GM19239 (cell line): Measurements from ENCODE around the gene KLC4.

Source experiments
- DNase-seq: peaks from one replicate; pipeline ENCODE4 v3.0.0; 2011; ENCODE audit warnings: low spot score; ENCODE audit not compliant: insufficient read length
- FAIRE-seq: peaks from 2 replicates; lab custom pipeline; 2011; peaks lifted over from hg19 to GRCh38; lab: Jason Lieb, UNC

KLC4 gene

GRCh38 chr6:43120944-43121913 is 61.8 kb downstream of the KLC4 start:
- no peak for FAIRE-seq
- no peak for DNase-seq

GRCh38 chr6:43122146-43122545 is 62.7 kb downstream of the KLC4 start:
- FAIRE-seq (no peak), DNase-seq (no peak)

GRCh38 chr6:43123461-43124314 is 64.3 kb downstream of the KLC4 start:
- FAIRE-seq = no peak
- DNase-seq = no peak

GRCh38 chr6:43124481-43124880 is 65.0 kb downstream of the KLC4 start:
- FAIRE-seq (no peak), DNase-seq (no peak)
